Measurements from ENCODE around the gene GPR32. TPM values are rescaled to one million over a fixed set of nuclear protein-coding genes. Genes with fewer than 3 reads are reported as not detected.
A peak's percentile ranks its signal among the peaks of the same experiment; 100 is the strongest.

GPR32 gene
- total and polyA plus RNA-seq, 2 of the 8 experiments (the other 6 are each of a cell fraction or from before 2014, with no cell fraction given): not detected

- TF ChIP-seq KDM1A (IDR thresholded peaks at IDR 0.05; ENCODE audit: borderline replicate concordance, low read length) (peak; percentile 49; the same call in 1 of the 2 replicates), HDAC2 (IDR thresholded peaks at IDR 0.05; ENCODE audit: borderline replicate concordance in 1 of 2, low read depth in 2 of 2, low read length in 2 of 2) (no peak), BACH1 (IDR thresholded peaks at IDR 0.05; ENCODE audit: low read length) (no peak), MAX (IDR thresholded peaks at IDR 0.05) (0 out of 2 replicates have a peak, but pooled peaks have one; percentile 10), SP4 (IDR thresholded peaks at IDR 0.05; ENCODE audit: low read length) (no peak), NRF1 (IDR thresholded peaks at IDR 0.05; ENCODE audit: low read depth, low read length) (no peak), SIN3A (conservative IDR thresholded peaks at IDR 0.05 in 1 of 2, IDR thresholded peaks at IDR 0.05 in 1 of 2; ENCODE audit: low read depth in 1 of 2, low read length in 2 of 2) (no peak), USF2 (IDR thresholded peaks at IDR 0.05; ENCODE audit: low read length) (peak; percentile 72), GTF2F1 (IDR thresholded peaks at IDR 0.05; ENCODE audit: borderline replicate concordance, low read depth, low read length) (no peak), EP300 (IDR thresholded peaks at IDR 0.05; ENCODE audit: borderline replicate concordance in 1 of 2, low read depth in 2 of 2, low read length in 2 of 2) (no peak), CHD1 (IDR thresholded peaks at IDR 0.05; ENCODE audit: low read depth, low read length) (no peak), SP1 (IDR thresholded peaks at IDR 0.05; ENCODE audit: low read depth, low read length) (peak; percentile 42; the same call in 1 of the 2 replicates), BCL11A (IDR thresholded peaks at IDR 0.05; ENCODE audit: low read depth in 2 of 2, low read length in 2 of 2) (no peak)
Observed at GRCh38 chr19:50772476-50772875, 2.2 kb downstream of the GPR32 start (continued).
